H1 (cell line): ENCODE data around the gene ARMC6. TPM values are rescaled to one million over a fixed set of nuclear protein-coding genes. Genes with fewer than 3 reads are reported as not detected.

Source experiments
- CTCF ChIA-PET: fragments of 300-600 bp; sonication (Branson Sonifier 250); formaldehyde crosslinking; loops from one replicate; lab custom pipeline; 2021; ENCODE audit not compliant: partially characterized antibody; lab: Charles Lee
- POLR2A ChIA-PET: fragments of 300-600 bp; sonication (Branson Sonifier 250); formaldehyde crosslinking; loops from one replicate; lab custom pipeline; 2021; ENCODE audit warnings: inconsistent platforms; ENCODE audit not compliant: partially characterized antibody; lab: Charles Lee
- DNase-seq, 2 experiments: peaks; one replicate each; pipeline versions ENCODE4 v3.0.0 to v3.0.0-alpha.2; 2010 to 2022; ENCODE audit warnings: low spot score in 2 of 2, low read depth in 1 of 2, mixed read lengths in 1 of 2
- FAIRE-seq: peaks from 2 replicates; lab custom pipeline; 2011; peaks lifted over from hg19 to GRCh38; lab: Jason Lieb, UNC
- H2AFZ ChIP-seq: 2 replicates; pipeline ENCODE4 v1.8.1; 2012; ENCODE audit warnings: low read length, inconsistent platforms
- H2AK5ac ChIP-seq: 2 replicates; pipeline ENCODE4 v1.6.1; 2013; ENCODE audit warnings: low read depth, low read length
- H2BK120ac ChIP-seq: replicated peaks from 2 replicates; pipeline ENCODE3; 2013; ENCODE audit warnings: low read depth, low read length, inconsistent platforms
- H2BK12ac ChIP-seq: 2 replicates; pipeline ENCODE4 v1.6.1; 2013; ENCODE audit warnings: low read depth, low read length
- H2BK15ac ChIP-seq: 2 replicates; pipeline ENCODE4 v1.6.1; 2013; ENCODE audit warnings: low read length
- H2BK20ac ChIP-seq: 2 replicates; pipeline ENCODE4 v1.6.1; 2013; ENCODE audit warnings: low read length
- H2BK5ac ChIP-seq: 2 replicates; pipeline ENCODE4 v1.6.1; 2013; ENCODE audit warnings: low read depth, low read length
- H3K14ac ChIP-seq: 2 replicates; pipeline ENCODE4 v1.6.1; 2013; ENCODE audit warnings: inconsistent platforms; ENCODE audit not compliant: insufficient read length
- H3K18ac ChIP-seq: 2 replicates; pipeline ENCODE4 v1.6.1; 2013; ENCODE audit warnings: low read length; ENCODE audit errors: extremely low read depth
- H3K23ac ChIP-seq: 2 replicates; pipeline ENCODE4 v1.6.1; 2013; ENCODE audit warnings: inconsistent platforms; ENCODE audit not compliant: insufficient read length
- H3K23me2 ChIP-seq: 2 replicates; pipeline ENCODE4 v1.6.1; 2013; ENCODE audit warnings: low read depth, low read length
- H3K27ac ChIP-seq: 2 replicates; pipeline ENCODE4 v1.6.1; 2011; ENCODE audit warnings: low read depth, low read length, inconsistent platforms
- H3K27me3 ChIP-seq, 4 experiments: replicated peaks in 1 of 4; 1 replicate in 1 of 4; 2 replicates in 3 of 4; pipeline versions ENCODE4 v1.6.1 to v1.8.1; 2011 to 2013; ENCODE audit warnings: low read length in 3 of 4, mild to moderate bottlenecking in 3 of 4, inconsistent platforms in 2 of 4, mixed read lengths in 2 of 4, moderate library complexity in 1 of 4; ENCODE audit not compliant: control insufficient read depth in 3 of 4, insufficient read depth in 3 of 4; ENCODE audit errors: extremely low read depth in 1 of 4
- H3K36me3 ChIP-seq, 4 experiments: 2 replicates each; pipeline versions ENCODE4 v1.6.1 to v1.8.1; 2011 to 2013; ENCODE audit warnings: mild to moderate bottlenecking in 4 of 4, low read length in 3 of 4, moderate library complexity in 2 of 4, control low read depth in 1 of 4, inconsistent platforms in 1 of 4; ENCODE audit not compliant: insufficient read depth in 4 of 4, control insufficient read depth in 2 of 4
- H3K4ac ChIP-seq: replicated peaks from 2 replicates; pipeline ENCODE3; 2013; ENCODE audit warnings: low read length, low read depth, mixed read lengths, inconsistent platforms; ENCODE audit not compliant: insufficient read length
- H3K4me1 ChIP-seq, 4 experiments: replicated peaks in 1 of 4; 1 replicate in 1 of 4; 2 replicates in 3 of 4; pipeline versions ENCODE4 v1.6.1 to v1.8.1; 2011 to 2013; ENCODE audit warnings: low read length in 3 of 4, inconsistent platforms in 2 of 4, mixed read lengths in 1 of 4; ENCODE audit not compliant: insufficient read depth in 4 of 4, control insufficient read depth in 3 of 4
- H3K4me2 ChIP-seq, 2 experiments: 2 replicates each; pipeline versions ENCODE4 v1.6.1 to v1.8.1; 2011 to 2013; ENCODE audit warnings: low read depth in 2 of 2, low read length in 2 of 2, control low read depth in 1 of 2, inconsistent platforms in 1 of 2, mild to moderate bottlenecking in 1 of 2; ENCODE audit not compliant: insufficient read depth in 1 of 2
- H3K4me3 ChIP-seq, 4 experiments: fragments of 200-600, 300-600 bp in 1 of 4; sonication (generic), shearing (Covaris generic), sonication (Bioruptor Twin) in 1 of 4; 2 replicates each; pipeline versions ENCODE4 v1.5.1 to v1.8.1; 2011 to 2016; ENCODE audit warnings: low read length in 4 of 4, low read depth in 3 of 4, control low read depth in 2 of 4, inconsistent platforms in 2 of 4, mild to moderate bottlenecking in 2 of 4, mixed read lengths in 1 of 4, moderate library complexity in 1 of 4; ENCODE audit not compliant: insufficient read depth in 2 of 4; ENCODE audit errors: extremely low read depth in 1 of 4
- H3K56ac ChIP-seq: replicated peaks from 2 replicates; pipeline ENCODE3; 2013; ENCODE audit warnings: low read depth, mild to moderate bottlenecking, mixed read lengths, low read length, inconsistent platforms; ENCODE audit not compliant: insufficient read length
- H3K79me1 ChIP-seq: 2 replicates; pipeline ENCODE4 v1.6.1; 2013; ENCODE audit warnings: low read depth, low read length, control low read depth
- H3K79me2 ChIP-seq, 2 experiments: 2 replicates each; pipeline versions ENCODE4 v1.6.1 to v1.8.1; 2012 to 2013; ENCODE audit warnings: low read length in 2 of 2, mild to moderate bottlenecking in 2 of 2, inconsistent platforms in 1 of 2; ENCODE audit not compliant: insufficient read depth in 2 of 2, control insufficient read depth in 1 of 2
- H3K9ac ChIP-seq, 4 experiments: replicated peaks in 1 of 4; 1 replicate in 1 of 4; 2 replicates in 3 of 4; pipeline versions ENCODE4 v1.6.1 to v1.8.1; 2011 to 2013; ENCODE audit warnings: low read depth in 3 of 4, low read length in 3 of 4, control low read depth in 2 of 4, mild to moderate bottlenecking in 2 of 4, moderate library complexity in 2 of 4, inconsistent platforms in 1 of 4; ENCODE audit errors: extremely low read depth in 1 of 4
- H3K9me3 ChIP-seq, 2 experiments: 2 replicates each; pipeline versions ENCODE4 v1.6.1 to v1.8.1; 2012 to 2013; ENCODE audit warnings: mild to moderate bottlenecking in 2 of 2, moderate library complexity in 2 of 2, control low read depth in 1 of 2, inconsistent platforms in 1 of 2, low read depth in 1 of 2, low read length in 1 of 2, mixed read lengths in 1 of 2; ENCODE audit not compliant: insufficient read depth in 2 of 2
- H4K20me1 ChIP-seq, 2 experiments: replicated peaks in 1 of 2; 2 replicates each; pipeline versions ENCODE3 to v1.8.1; 2011 to 2013; ENCODE audit warnings: inconsistent platforms in 2 of 2, low read length in 2 of 2, mild to moderate bottlenecking in 1 of 2; ENCODE audit not compliant: insufficient read depth in 2 of 2, control insufficient read depth in 1 of 2
- H4K5ac ChIP-seq: 2 replicates; pipeline ENCODE4 v1.6.1; 2013; ENCODE audit warnings: low read length, low read depth, mixed read lengths, inconsistent platforms; ENCODE audit not compliant: insufficient read length
- H4K8ac ChIP-seq: 2 replicates; pipeline ENCODE4 v1.8.0; 2013; ENCODE audit warnings: mild to moderate bottlenecking, moderate library complexity, low read length, inconsistent platforms; ENCODE audit not compliant: insufficient read depth; ENCODE audit errors: extremely low read depth
- H4K91ac ChIP-seq: replicated peaks from 2 replicates; pipeline ENCODE3; 2013; ENCODE audit warnings: low read length, mixed read lengths, inconsistent platforms; ENCODE audit not compliant: insufficient read length
- BCL11A ChIP-seq, 2 experiments: IDR thresholded peaks; one replicate each; pipeline ENCODE4 v1.6.1; 2011; ENCODE audit warnings: low read depth in 2 of 2, low read length in 2 of 2, mild to moderate bottlenecking in 2 of 2
- CEBPB ChIP-seq: IDR thresholded peaks from 2 replicates; pipeline ENCODE4 v1.6.1; 2012; ENCODE audit warnings: low read depth, low read length
- MAFK ChIP-seq: IDR thresholded peaks from 2 replicates; pipeline ENCODE4 v1.6.1; 2012; ENCODE audit warnings: low read depth, mild to moderate bottlenecking, improper control_type of control experiment, low read length
- RBBP5 ChIP-seq: IDR thresholded peaks from 2 replicates; pipeline ENCODE4 v1.7.1; 2012; ENCODE audit warnings: low read depth, mild to moderate bottlenecking, inconsistent platforms, low read length, moderate library complexity, borderline replicate concordance
- RXRA ChIP-seq: IDR thresholded peaks from 2 replicates; pipeline ENCODE4 v1.6.1; 2011; ENCODE audit warnings: low read depth, mild to moderate bottlenecking, low read length, moderate library complexity; ENCODE audit not compliant: insufficient read depth
- SUZ12 ChIP-seq: fragments of 200-600 bp; sonication (generic); IDR thresholded peaks from 2 replicates; pipeline ENCODE4 v1.6.1; 2012; ENCODE audit warnings: mild to moderate bottlenecking, inconsistent platforms, low read length, moderate library complexity, mixed read lengths
- WGBS, 2 experiments: shearing (Covaris generic) in 1 of 2; methylation state at CpG; one replicate each; pipeline versions ENCODE4 v1.1.6 to v1.1.7; 2013 to 2015; ENCODE audit warnings: low lambda C conversion rate in 2 of 2, mixed read lengths in 2 of 2, inconsistent platforms in 1 of 2, low coverage in 1 of 2, missing lambda C conversion rate in 1 of 2; ENCODE audit not compliant: insufficient replicate concordance in 2 of 2, insufficient coverage in 1 of 2, insufficient read length in 1 of 2; ENCODE audit errors: extremely low coverage in 1 of 2, missing lambda C conversion rate in 1 of 2; 5-methylcytosine and 5-hydroxymethylcytosine counted together
- polyA plus RNA-seq, 7 experiments: library from polyadenylated mRNA; depleted of rRNA in 3 of 7; stranded (reverse) in 5 of 7; unstranded in 2 of 7; fragments of >200 nt in 5 of 7; fragments of 200-250 nt in 2 of 7; gene quantifications; 1 replicate in 5 of 7; 2 replicates in 1 of 7; 4 replicates in 1 of 7; pipeline versions ENCODE4 v1.2.1 to v1.2.3, GENCODE V29; 2011 to 2013; ENCODE audit warnings: missing spikeins in 2 of 7, mixed read lengths in 2 of 7
- total RNA-seq: library from RNA; stranded (reverse); fragmentation: NEBNext Ultra II Directional; extraction: Animal tissue kit (Norgen Biotek cat#: 25700); gene quantifications from 2 replicates; pipeline ENCODE4 v1.2.1, GENCODE V29; 2021

Gene ARMC6
- total and polyA plus RNA-seq, 2 of the 8 experiments (the other 6 are each of a cell fraction or from before 2014, with no cell fraction given) = 67.1 to 68.3 TPM

DNA sequence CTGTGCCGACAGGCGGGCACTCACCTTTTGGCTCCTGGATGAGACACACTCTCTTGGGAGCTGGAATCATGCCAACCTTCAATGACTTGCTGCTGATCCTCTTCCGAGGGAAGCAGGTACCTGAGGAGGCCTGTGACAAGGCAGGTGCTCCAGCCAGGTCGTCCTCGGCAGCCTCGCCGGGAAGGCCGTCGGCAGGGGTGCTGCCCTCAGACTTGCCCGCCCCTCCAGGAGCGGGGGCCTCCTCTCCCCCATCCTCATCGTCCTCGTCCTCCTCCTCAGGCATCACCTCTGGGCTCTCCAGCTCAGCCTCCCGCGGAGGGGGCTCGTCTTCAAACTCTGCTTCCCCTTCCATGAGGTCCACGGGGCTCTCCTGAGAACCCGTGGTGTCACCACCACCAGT is 29.3 kb upstream of the ARMC6 start:
- no peak overlapping the region for H2AFZ ChIP-seq
- H3K27me3 ChIP-seq = no peaks in the 10 kb centered on the region
- peaks cover 23 to 63% (median 50%) of the 10 kb centered on the region in 4 experiments for H3K36me3 ChIP-seq
- H3K4me1 ChIP-seq = no peaks in the 10 kb centered on the region
- peaks cover 5 to 8% of the 10 kb centered on the region in 2 experiments for H4K20me1 ChIP-seq
- no peak for DNase-seq
- H3K9ac ChIP-seq = no peak overlapping the region
- H3K56ac ChIP-seq = no peak overlapping the region
- H2BK15ac ChIP-seq = no peak overlapping the region
- H3K79me1 ChIP-seq = no peaks in the 10 kb centered on the region
- no peak overlapping the region for H2BK20ac ChIP-seq
- H3K23me2 ChIP-seq = no peaks in the 10 kb centered on the region; the same call in 1 of the 2 replicates
- H2BK12ac ChIP-seq = no peak overlapping the region
- H2BK5ac ChIP-seq = no peak overlapping the region
- CTCF ChIA-PET = interaction anchor here (1.5 kb wide), 1 partner anchor 9 kb away, joined by 6 read pairs; no protein-coding TSS in a partner anchor
- no peak overlapping the region for H4K5ac ChIP-seq
- no peak overlapping the region for H4K91ac ChIP-seq
- no peak overlapping the region for H4K8ac ChIP-seq
- FAIRE-seq = no peak
- no peak overlapping the region for H3K4ac ChIP-seq
- H3K23ac ChIP-seq = no peak overlapping the region
- 93% methylated on average over 18 of the region's 18 CpGs; no CpG with 5 or more reads in 1 of the 2 experiments for WGBS, 2 experiments
- no peak overlapping the region for H3K27ac ChIP-seq
- no peak overlapping the region for H2AK5ac ChIP-seq
- H3K4me2 ChIP-seq = no peak overlapping the region
- POLR2A ChIA-PET = no interaction called here
- H3K4me3 ChIP-seq = no peak overlapping the region
- no peak overlapping the region for H3K18ac ChIP-seq
- no peaks in the 10 kb centered on the region for H3K79me2 ChIP-seq
- TF ChIP-seq SUZ12 = no peak
- TF ChIP-seq RBBP5 = no peak
- TF ChIP-seq BCL11A (IDR thresholded peaks at IDR 0.05; ENCODE audit: low read depth in 2 of 2, low read length in 2 of 2) = no peak
- TF ChIP-seq CEBPB = no peak
- TF ChIP-seq MAFK = no peak
- no peak for TF ChIP-seq RXRA
- TF ChIP-seq, all 59 proteins: peak for 0
- Histone ChIP-seq H3K9me3 (no peaks in the 10 kb centered on the region), H3K14ac (no peak overlapping the region), H2BK120ac (no peak overlapping the region)
